Measurements from ENCODE around the gene NBL1.

Gene NBL1

DNA sequence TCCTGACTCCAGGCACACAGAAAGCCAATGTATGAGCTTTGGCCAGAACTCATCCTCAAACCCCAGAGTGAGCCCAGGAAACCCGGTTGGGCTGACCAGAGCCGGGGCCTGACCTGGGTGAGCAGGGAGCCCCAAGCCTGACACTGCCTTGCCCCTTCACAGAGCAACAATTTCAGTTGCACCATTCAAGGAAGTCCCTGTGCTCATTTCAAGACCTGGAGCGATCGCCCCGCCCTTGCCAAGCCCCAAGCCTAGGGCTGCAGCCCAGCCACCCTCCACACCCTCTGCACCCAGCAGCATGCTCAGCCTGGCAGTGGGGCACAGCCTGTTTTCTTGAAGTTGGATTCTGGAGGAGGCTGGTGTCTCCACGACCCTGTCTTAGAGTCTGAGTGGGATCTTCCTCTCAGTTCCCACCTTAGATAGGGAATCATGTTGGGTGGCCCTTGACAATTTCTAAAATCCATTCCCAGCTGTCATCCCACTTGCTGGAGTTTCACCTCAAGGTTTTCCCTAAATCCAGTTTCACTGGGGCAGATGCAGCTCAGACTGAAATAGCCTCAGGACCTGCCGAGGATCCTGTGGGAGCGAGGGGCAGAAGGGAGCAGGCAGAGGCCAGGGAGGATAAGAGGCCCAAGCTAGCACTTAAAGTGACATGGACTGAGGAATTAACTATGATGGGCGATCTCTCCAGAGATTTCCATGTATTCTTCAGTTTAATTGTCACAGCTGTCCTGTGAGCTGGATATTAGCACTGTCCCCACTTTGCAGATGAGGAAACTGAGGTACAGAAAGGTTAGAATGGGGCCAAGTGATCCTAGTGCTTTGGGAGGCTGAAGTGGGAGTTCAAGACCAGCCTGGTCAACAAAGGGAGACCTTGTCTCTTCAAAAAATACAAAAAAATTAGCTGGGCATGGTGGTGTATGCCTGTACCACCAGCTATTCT, 2.5 kb downstream of the NBL1 start:
- no peak for DNase-seq (ENCODE audit: low read depth)

- DNase-seq (ENCODE audit: low read depth) = no peak
Observed at GRCh38 chr1:19647643-19648042, 3.5 kb downstream of the NBL1 start.

- no peak for DNase-seq (ENCODE audit: low read depth)
Observed at GRCh38 chr1:19648239-19648638, 4.1 kb downstream of the NBL1 start.

DNA sequence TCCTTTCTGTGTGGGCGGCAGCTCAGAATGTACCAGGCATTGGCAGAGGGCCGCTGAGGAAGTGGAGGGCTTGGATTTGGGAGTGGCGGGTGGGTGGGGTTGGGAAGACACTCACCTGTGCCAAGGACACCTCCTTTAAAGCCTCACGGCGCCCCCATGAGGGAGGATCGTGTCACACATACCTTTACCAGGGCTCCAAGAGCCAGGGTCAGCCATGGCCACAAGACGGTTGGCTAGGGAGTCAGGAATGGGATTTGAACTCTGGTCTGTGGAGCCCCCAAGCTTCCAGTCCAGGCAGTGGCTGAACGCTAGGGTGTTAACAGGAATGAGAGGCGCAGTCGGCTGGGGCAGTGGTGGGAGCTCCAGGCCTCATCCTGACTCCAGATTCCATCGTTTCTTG, 4.6 kb downstream of the NBL1 start:
- DNase-seq (ENCODE audit: low read depth) = no peak

GRCh38 chr1:19650416-19651140, 6.5 kb downstream of the NBL1 start:
- no peak for DNase-seq (ENCODE audit: low read depth)

GRCh38 chr1:19651141-19651737, 7.1 kb downstream of the NBL1 start:
- no peak for DNase-seq (ENCODE audit: low read depth)

- no peak for DNase-seq (ENCODE audit: low read depth)
Observed at GRCh38 chr1:19654386-19654785, 10.3 kb downstream of the NBL1 start.

DNA sequence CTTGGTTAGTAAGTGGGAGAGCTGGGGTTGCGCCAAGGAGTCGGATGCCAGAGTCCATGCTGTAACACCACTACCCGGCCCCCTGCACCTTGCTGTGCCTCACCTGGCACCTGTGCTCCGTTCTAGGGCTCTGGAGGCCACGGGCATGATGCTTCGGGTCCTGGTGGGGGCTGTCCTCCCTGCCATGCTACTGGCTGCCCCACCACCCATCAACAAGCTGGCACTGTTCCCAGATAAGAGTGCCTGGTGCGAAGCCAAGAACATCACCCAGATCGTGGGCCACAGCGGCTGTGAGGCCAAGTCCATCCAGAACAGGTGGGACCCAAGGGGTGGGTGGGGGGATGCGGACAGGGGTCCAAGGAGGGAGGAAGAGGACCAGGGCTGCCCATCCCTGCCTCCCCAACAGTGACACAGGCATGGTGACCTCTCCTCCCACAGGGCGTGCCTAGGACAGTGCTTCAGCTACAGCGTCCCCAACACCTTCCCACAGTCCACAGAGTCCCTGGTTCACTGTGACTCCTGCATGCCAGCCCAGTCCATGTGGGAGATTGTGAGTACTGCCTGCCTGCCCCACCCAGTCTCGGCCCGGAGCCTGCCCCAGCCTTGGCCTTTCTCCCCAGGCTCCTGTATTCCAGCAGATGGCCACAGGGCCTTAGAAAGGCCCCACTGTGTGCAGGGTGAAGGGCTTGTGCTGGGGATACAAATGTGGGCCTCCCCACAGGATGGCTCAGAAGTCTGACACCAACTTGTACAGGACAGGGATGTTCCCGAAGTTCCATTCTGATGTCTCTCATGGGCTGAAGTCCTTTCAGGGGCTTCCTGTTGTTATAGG, 11.0 kb downstream of the NBL1 start:
- DNase-seq (ENCODE audit: low read depth) = no peak

GRCh38 chr1:19655718-19656080, 11.6 kb downstream of the NBL1 start:
- no peak for DNase-seq (ENCODE audit: low read depth)

DNA sequence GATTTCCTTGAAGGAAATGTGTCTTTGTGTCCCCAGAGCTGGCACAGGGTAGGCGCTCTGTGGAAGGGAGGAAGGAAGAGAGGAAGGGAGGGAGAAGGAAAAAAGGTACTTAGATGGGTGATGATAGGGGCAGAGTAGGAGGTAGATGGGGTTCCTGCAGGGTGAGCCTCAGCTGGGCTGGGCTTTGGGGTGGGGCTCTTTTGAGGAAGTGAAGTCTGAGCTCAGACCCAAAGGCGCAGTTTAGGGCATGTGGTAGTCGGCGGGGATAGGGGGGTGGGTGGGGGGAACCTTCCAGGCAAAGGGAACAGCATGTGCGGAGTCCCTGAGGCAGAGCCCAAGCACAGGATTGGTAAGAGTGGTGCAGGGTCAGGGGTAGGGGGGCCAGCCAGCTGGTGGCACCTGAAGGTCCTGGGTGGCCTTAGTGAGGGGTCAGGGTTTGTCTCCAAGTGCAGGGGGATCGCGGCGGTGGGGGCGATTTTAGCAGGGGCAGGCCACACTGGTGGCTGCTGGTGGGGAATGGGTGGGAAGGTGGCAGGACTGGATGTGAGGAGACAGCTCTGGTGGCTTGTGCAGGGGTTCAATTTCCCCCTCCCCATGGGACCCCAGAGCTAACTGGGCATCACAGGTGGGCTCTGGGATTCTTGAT, 12.1 kb downstream of the NBL1 start:
- no peak for DNase-seq (ENCODE audit: low read depth)

DNA sequence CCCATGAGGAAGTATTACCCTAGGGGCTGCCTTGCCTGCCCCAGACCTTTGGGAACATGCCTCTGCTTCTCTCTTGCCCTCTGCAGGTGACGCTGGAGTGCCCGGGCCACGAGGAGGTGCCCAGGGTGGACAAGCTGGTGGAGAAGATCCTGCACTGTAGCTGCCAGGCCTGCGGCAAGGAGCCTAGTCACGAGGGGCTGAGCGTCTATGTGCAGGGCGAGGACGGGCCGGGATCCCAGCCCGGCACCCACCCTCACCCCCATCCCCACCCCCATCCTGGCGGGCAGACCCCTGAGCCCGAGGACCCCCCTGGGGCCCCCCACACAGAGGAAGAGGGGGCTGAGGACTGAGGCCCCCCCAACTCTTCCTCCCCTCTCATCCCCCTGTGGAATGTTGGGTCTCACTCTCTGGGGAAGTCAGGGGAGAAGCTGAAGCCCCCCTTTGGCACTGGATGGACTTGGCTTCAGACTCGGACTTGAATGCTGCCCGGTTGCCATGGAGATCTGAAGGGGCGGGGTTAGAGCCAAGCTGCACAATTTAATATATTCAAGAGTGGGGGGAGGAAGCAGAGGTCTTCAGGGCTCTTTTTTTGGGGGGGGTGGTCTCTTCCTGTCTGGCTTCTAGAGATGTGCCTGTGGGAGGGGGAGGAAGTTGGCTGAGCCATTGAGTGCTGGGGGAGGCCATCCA, 12.8 kb downstream of the NBL1 start:
- no peak for DNase-seq (ENCODE audit: low read depth)

DNA sequence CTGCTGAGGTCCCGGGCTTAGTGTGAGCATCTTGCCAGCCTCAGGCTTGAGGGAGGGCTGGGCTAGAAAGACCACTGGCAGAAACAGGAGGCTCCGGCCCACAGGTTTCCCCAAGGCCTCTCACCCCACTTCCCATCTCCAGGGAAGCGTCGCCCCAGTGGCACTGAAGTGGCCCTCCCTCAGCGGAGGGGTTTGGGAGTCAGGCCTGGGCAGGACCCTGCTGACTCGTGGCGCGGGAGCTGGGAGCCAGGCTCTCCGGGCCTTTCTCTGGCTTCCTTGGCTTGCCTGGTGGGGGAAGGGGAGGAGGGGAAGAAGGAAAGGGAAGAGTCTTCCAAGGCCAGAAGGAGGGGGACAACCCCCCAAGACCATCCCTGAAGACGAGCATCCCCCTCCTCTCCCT, 13.4 kb downstream of the NBL1 start:
- DNase-seq (ENCODE audit: low read depth) = no peak

DNA sequence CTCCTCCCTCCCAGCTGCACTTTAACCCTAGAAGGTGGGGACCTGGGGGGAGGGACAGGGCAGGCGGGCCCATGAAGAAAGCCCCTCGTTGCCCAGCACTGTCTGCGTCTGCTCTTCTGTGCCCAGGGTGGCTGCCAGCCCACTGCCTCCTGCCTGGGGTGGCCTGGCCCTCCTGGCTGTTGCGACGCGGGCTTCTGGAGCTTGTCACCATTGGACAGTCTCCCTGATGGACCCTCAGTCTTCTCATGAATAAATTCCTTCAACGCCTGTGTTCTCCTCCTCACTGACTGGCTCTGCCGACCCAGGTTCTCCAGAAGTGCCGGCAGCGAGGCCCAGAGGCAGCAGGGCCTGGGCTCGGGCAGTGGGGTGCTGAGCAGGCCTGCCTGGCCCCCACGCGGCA, 14.1 kb downstream of the NBL1 start:
- no peak for DNase-seq (ENCODE audit: low read depth)

DNA sequence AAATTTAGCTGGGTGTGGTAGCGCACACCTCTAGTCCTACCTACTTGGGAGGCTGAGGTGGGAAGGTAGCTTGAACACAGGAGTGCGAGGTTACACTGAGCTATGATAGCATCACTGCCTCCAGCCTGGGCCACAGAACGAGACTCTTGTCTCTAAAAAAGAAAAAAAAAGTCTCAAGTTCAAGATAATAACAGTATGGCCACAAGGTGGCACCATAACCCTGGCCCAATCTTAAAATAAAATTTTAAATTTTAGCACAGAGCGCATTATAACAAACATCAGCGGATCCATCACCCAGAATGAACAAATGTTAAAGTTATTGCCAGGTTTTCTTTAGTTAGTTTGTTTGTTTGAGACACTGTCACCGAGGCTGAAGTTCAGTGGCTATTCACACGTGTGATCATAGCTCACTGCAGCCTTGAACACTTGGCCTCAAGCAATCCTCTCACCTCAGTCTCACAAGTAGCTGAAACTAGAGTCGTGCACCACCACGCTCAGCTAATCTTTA, 17.7 kb downstream of the NBL1 start:
- DNase-seq (ENCODE audit: low read depth) = no peak

DNA sequence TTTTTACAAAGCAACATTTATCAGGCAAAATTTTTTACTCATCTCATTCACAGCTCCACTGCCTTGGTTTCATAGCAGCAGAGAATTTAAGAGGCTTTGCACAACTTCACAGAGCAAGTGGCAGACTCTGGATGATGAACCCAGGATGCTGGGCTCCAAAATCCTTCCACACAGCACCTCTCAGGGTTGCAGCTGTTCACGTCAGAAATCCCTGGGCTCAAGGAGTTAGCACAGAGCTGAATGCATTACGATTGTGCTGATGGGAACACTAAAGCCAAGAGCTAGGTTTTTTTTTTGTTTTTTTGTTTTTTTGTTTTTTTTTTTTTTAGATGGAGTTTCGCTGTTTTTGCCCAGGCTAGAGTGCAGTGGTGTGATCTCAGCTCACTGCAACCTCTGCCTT, 18.2 kb downstream of the NBL1 start:
- no peak for DNase-seq (ENCODE audit: low read depth)

DNA sequence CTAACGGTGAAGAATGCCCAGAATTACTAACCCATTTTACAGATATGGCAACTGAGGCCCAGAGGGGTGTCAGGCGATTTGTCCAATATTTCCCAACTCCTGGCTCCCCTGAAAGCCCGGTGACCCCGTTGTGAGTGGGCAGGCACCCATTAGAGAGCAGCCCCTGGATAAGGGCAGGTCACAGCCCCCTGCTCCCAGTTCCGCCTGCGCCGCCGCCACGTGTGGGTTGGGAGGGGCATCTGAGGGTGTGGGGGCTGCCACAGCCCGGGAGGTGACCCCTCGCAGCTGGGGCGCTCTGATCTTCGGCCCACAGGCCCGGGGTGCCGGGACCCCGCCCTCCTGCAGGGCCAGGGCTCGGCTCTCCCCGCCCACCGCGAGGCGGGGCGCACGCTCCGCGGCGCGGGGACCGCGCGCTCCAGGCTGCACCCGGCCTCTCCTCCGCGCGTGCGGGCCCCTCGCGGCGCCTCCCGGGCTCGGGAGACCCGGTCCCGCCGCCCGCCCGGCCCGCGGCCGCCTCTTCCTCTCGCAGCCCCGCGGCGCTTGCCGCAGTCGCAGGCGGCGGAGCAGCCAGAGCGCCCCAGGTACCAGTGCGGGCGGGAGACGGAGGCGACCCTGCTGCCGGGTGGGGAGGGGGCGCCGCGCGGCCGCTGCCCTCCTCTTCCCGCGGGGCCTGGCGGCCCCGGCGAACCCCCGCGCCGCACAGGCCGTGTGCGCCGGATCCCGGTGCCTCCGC, 20.5 kb downstream of the NBL1 start, which contains the start of gene HTR6:
Gene HTR6 (plus strand): TSS at position 423 of the 733 bp plus-strand sequence. CDS start 879 bp downstream, outside the sequence.
- DNase-seq (ENCODE audit: low read depth) = no peak

DNA sequence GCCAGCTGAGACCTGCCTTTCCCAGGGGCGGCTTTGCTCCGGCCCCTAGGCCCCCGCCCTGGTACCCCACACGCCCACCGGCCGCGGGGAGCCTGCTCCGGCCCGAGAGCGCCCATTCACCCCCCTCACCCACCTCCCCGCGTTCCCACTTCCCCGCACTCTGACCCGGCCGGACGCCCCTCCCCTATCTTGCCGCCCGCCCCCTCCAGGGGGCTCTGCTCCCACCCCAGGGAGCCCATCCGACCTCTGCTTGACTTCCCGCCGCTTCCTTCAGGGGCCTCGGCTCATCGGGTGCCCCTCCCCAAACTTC, 21.0 kb downstream of the NBL1 start:
- DNase-seq (ENCODE audit: low read depth) = no peak

GRCh38 chr1:19665496-19666465, 21.7 kb downstream of the NBL1 start:
- no peak for DNase-seq (ENCODE audit: low read depth)

- no peak for DNase-seq (ENCODE audit: low read depth)
Observed at GRCh38 chr1:19668888-19669287, 24.8 kb downstream of the NBL1 start.

All from HS-5 (cell line).